Motor neuron (in vitro differentiated cells): ENCODE measurements around the gene SMIM8. TPM values are rescaled to one million over a fixed set of nuclear protein-coding genes. Genes with fewer than 3 reads are reported as not detected.
A peak's percentile ranks its signal among the peaks of the same experiment; 100 is the strongest.

Source experiments
- ATAC-seq, 8 experiments: fragments of 200-7000 bp; cut with Tn5 transposase; replicated peaks in 6 of 8; 2 replicates each; pipeline ENCODE4 v1.8.0; 2021; ENCODE audit warnings: mild to moderate bottlenecking in 8 of 8, moderate library complexity in 8 of 8
- H3K27ac ChIP-seq, 2 donors: fragments of 250-450 bp; sonication (Bioruptor Pico); 2 replicates each; pipeline ENCODE4 v1.9.0; 2021; ENCODE audit warnings: antibody characterized with exemption in 2 of 2, mild to moderate bottlenecking in 2 of 2, moderate library complexity in 1 of 2
- H3K4me1 ChIP-seq, 2 donors: fragments of 250-450 bp; sonication (Bioruptor Pico); replicated peaks in 1 of 2; 2 replicates each; pipeline ENCODE4 v1.6.1; 2021; ENCODE audit warnings: antibody characterized with exemption in 2 of 2, mild to moderate bottlenecking in 2 of 2, moderate library complexity in 1 of 2
- H3K4me3 ChIP-seq, 5 donors: fragments of 250-450 bp; sonication (Bioruptor Pico); 2 replicates each; pipeline ENCODE4 v1.9.0; 2021; ENCODE audit warnings: antibody characterized with exemption in 5 of 5, mild to moderate bottlenecking in 5 of 5, moderate library complexity in 4 of 5
- WGBS, 10 experiments: fragments of 450-650 bp; shearing (Covaris generic); methylation state at CpG; one replicate each; pipeline ENCODE4 v1.0.0; 2022; 5-methylcytosine and 5-hydroxymethylcytosine counted together
- in situ Hi-C, 9 experiments: fragments of 400-800 bp; cut with MboI; loops; one replicate each; pipeline ENCODE4 v1.15.0; 2021; ENCODE audit warnings: low sequenced_read_pairs in 9 of 9, low pct_unique_long_range_greater_than_20kb in 2 of 9; ENCODE audit not compliant: unreplicated experiment in 9 of 9
- total RNA-seq, 8 experiments: library from RNA; unstranded; fragments of 300-600 nt; gene quantifications; 2 replicates each; pipeline versions ENCODE4 v1.2.3 to v1.2.4, GENCODE V29; 2022

Gene SMIM8
- total RNA-seq, 8 experiments from 2014 or later: 5.5 to 24.1 (median 14.8) TPM

DNA sequence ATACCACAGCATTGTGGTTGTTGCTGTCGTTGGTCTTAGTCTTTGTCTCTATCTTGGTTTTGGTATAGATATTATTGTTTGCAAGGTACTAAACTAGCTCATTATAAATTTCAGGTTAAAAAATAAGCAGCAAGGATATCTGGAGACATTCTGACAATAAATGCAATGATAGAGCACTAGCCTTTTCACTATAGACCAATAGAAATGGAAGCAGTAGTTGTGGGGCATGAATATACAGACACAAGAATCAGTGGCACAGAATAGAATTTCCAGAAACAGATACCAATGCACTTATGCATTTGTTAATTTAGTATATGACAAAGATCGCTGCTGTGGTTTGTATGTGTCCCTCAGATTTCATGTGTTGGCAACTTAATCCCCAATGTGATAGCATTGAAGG is 54.3 kb downstream of the SMIM8 start:
- Histone ChIP-seq H3K27ac (no peak overlapping the region), H3K4me1 (no peaks in the 10 kb centered on the region), H3K4me3 (no peak overlapping the region)
- 22 to 100% (median 91%) methylated on average over 1 to 2 of the region's 2 CpGs for WGBS, 10 experiments
- in situ Hi-C loops: loop anchor here in 1 of 9 experiments (25.0 kb wide), 2 partner anchors 239 to 314 kb away; no protein-coding TSS in a partner anchor
- no peak for ATAC-seq

- in situ Hi-C loops: loop anchor here in 1 of 9 experiments (25.0 kb wide), 2 partner anchors 242 to 317 kb away; no protein-coding TSS in a partner anchor
- Histone ChIP-seq H3K27ac (no peak overlapping the region), H3K4me3 (no peak overlapping the region), H3K4me1 (no peaks in the 10 kb centered on the region)
- WGBS, 10 experiments: 40 to 100% (median 88%) methylated on average over 2 to 4 of the region's 4 CpGs; no CpG with 5 or more reads in 1 of the 10 experiments
- no peak for ATAC-seq
Observed at GRCh38 chr6:87378947-87379346, 56.6 kb downstream of the SMIM8 start.

DNA sequence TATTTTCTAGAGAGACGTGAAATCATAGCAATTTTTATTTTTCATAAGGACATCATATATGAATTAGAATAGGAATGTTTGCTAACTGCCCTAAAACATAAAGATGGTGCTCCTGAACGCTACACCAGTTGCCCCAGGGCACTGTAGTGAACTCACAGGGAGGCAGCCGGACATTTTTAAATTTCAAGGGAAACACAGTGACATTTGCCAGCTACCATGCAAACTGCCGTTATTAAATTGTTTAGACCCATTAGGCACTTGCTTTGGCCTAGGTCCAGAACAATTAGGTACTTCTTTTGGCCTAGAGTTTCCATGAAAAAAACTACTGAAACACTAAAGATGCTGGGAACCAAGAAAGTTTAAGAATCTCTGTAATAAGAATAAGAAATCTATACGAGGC is 60.5 kb downstream of the SMIM8 start:
- Histone ChIP-seq H3K4me3 (no peak overlapping the region), H3K27ac (no peak overlapping the region), H3K4me1 (peaks cover 0 to 7% of the 10 kb centered on the region in 2 donors)
- WGBS, 10 experiments: 28 to 100% (median 89%) methylated on average over 2 to 5 of the region's 5 CpGs; no CpG with 5 or more reads in 1 of the 10 experiments
- no peak for ATAC-seq
- in situ Hi-C loops: loop anchor here in 1 of 9 experiments (25.0 kb wide), 2 partner anchors 246 to 321 kb away; no protein-coding TSS in a partner anchor

DNA sequence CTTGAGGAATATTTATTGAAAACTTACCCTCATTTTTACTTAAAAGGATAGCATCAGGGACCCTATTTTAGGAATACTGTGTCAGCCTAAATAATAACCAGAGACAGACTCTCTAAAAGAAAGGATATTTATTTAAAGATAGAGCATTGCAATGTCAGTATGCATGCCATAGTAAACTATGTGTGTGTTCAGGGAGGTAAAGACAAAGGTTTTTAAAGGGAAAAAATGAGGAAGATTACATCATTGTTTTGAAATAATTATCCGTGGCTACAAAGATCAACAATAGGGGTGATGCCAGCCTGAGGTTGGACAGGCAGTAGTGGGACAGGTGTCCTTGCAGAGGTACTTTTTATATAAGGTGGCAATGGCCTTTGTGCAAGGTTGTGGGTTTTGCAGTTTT is 61.6 kb downstream of the SMIM8 start:
- 20 to 100% (median 100%) methylated on average over 1 of the region's 1 CpG; no CpG with 5 or more reads in 2 of the 10 experiments for WGBS, 10 experiments
- no peak overlapping the region for H3K27ac ChIP-seq
- in situ Hi-C loops: loop anchor here in 1 of 9 experiments (25.0 kb wide), 2 partner anchors 247 to 322 kb away; no protein-coding TSS in a partner anchor
- ATAC-seq: peak in 2 of 8 experiments; percentile 27 to 50
- peaks cover 0 to 7% of the 10 kb centered on the region in 2 donors for H3K4me1 ChIP-seq
- no peak overlapping the region for H3K4me3 ChIP-seq

DNA sequence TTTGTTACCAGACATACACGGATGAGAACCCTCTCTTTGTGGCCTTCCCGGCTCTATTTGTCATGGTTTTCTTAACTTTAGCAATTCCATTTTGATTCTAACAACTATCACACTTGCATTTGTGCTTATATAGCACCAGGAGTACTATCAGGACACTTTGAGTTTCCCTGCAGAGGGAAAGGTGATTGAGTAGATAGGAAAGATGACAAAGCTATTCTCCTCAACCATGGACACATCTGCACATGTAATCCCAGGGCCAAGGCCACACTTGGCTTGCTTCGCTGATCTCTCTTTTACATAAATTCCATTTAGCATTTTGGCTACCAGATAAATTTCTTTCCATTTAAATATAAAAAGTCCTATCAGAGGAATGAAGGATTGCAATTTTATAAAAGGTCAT is 62.1 kb downstream of the SMIM8 start:
- 19 to 100% (median 80%) methylated on average over 1 to 3 of the region's 3 CpGs for WGBS, 10 experiments
- in situ Hi-C loops: loop anchor here in 1 of 9 experiments (25.0 kb wide), 2 partner anchors 247 to 322 kb away; no protein-coding TSS in a partner anchor
- H3K27ac ChIP-seq: no peak overlapping the region
- peak in 3 of 8 experiments; percentile 32 to 80 (median 66) for ATAC-seq
- H3K4me3 ChIP-seq: no peak overlapping the region
- peaks cover 0 to 7% of the 10 kb centered on the region in 2 donors for H3K4me1 ChIP-seq

- in situ Hi-C loops: loop anchor here in 1 of 9 experiments (25.0 kb wide), 2 partner anchors 254 to 329 kb away; no protein-coding TSS in a partner anchor
- WGBS, 10 experiments: 20 to 100% (median 49%) methylated on average over 1 to 3 of the region's 3 CpGs; no CpG with 5 or more reads in 4 of the 10 experiments
- Histone ChIP-seq H3K4me3 (no peak overlapping the region), H3K27ac (no peak overlapping the region), H3K4me1 (no peaks in the 10 kb centered on the region)
- peak in 7 of 8 experiments; percentile 29 to 95 (median 71) for ATAC-seq
Observed at GRCh38 chr6:87391334-87391733, 68.9 kb downstream of the SMIM8 start.

Other genes starting within 250 kb of the SMIM8 start
- under 1 TPM in 4 of 8 experiments, not detected in 4; 0.33 to 1.00 (median 0.60) TPM for gene CGA, start 227.5 kb upstream of the SMIM8 start, total RNA-seq
- gene ZNF292, start 167.0 kb upstream of the SMIM8 start, total RNA-seq: 10 to 100 TPM; 18.2 to 67.0 (median 50.7) TPM
- 1 to 10 TPM in 3 of 8 experiments, under 1 TPM in 5; 0.28 to 1.9 (median 0.63) TPM for gene GJB7, start 6.7 kb downstream of the SMIM8 start, total RNA-seq
- 10 to 100 TPM in 1 of 8 experiments, 1 to 10 TPM in 7; 1.2 to 13.6 (median 2.5) TPM for gene C6orf163, start 22.2 kb downstream of the SMIM8 start, total RNA-seq
- gene CFAP206, start 85.4 kb downstream of the SMIM8 start, total RNA-seq: 10 to 100 TPM in 1 of 8 experiments, 1 to 10 TPM in 4, under 1 TPM in 2, not detected in 1; 0.17 to 14.4 (median 2.8) TPM
- gene SLC35A1, start 150.4 kb downstream of the SMIM8 start, total RNA-seq: 10 to 100 TPM; 12.7 to 31.4 (median 21.8) TPM